Lower leg skin (tissue), 4 donors: ENCODE measurements around the gene SH3RF1. TPM values are rescaled to one million over a fixed set of nuclear protein-coding genes. Genes with fewer than 3 reads are reported as not detected.

Experiments used
- DNase-seq, 2 donors: peaks; one replicate each; pipeline ENCODE4 v3.0.0-alpha.2; 2019; ENCODE audit warnings: low spot score in 2 of 2
- H3K4me3 ChIP-seq: fragments of 200-600 bp; sonication (generic); 2 replicates; pipeline ENCODE4 v1.5.1; 2017; ENCODE audit warnings: mild to moderate bottlenecking, low read depth; ENCODE audit not compliant: poor library complexity, severe bottlenecking
- CTCF ChIP-seq, 3 donors: fragments of 450-650 bp; IDR thresholded peaks; one replicate each; pipeline ENCODE4 v1.5.1; 2016; ENCODE audit warnings: antibody characterized with exemption in 3 of 3, mild to moderate bottlenecking in 3 of 3, moderate library complexity in 2 of 3
- POLR2A ChIP-seq, 2 donors: fragments of 450-650 bp; IDR thresholded peaks; one replicate each; pipeline ENCODE4 v1.6.1; 2016 to 2017; ENCODE audit warnings: antibody characterized with exemption in 2 of 2, mild to moderate bottlenecking in 1 of 2, moderate library complexity in 1 of 2
- whole genome bisulfite sequencing, 2 donors: methylation state at CpG; one replicate each; pipeline ENCODE4 v1.1.5; 2018; 5-methylcytosine and 5-hydroxymethylcytosine counted together
- intact Hi-C: fragments of 100-400 bp; cut with DNase I; formaldehyde crosslinking; loops from one replicate; pipeline ENCODE4 v1.15.0; 2023; ENCODE audit warnings: low total_unique reads
- total RNA-seq, 4 donors: library from RNA; depleted of rRNA; stranded (reverse); fragments of >200 nt; gene quantifications; one replicate each; pipeline ENCODE4 v1.1.0, GENCODE V29; 2016

Gene SH3RF1
- total RNA-seq, 4 donors from 2014 or later = 8.5 to 14.2 (median 12.0) TPM

GRCh38 chr4:169266081-169266480, 4.7 kb downstream of the SH3RF1 start:
- TF ChIP-seq POLR2A (IDR thresholded peaks at IDR 0.05) = no peak
- no peak for TF ChIP-seq CTCF (IDR thresholded peaks at IDR 0.05)
- 81 to 84% methylated on average over 4 of the region's 4 CpGs for WGBS, 2 donors
- H3K4me3 ChIP-seq = no peak overlapping the region
- no peak for DNase-seq
- intact Hi-C loops = no loop called here

- 93 to 96% methylated on average over 1 of the region's 1 CpG for WGBS, 2 donors
- no peak for DNase-seq
- TF ChIP-seq CTCF (IDR thresholded peaks at IDR 0.05) = no peak
- no peak for TF ChIP-seq POLR2A (IDR thresholded peaks at IDR 0.05)
- intact Hi-C loops = no loop called here
- no peak overlapping the region for H3K4me3 ChIP-seq
Measured at GRCh38 chr4:169263791-169264392, 6.9 kb downstream of the SH3RF1 start.

GRCh38 chr4:169260217-169260866, 10.4 kb downstream of the SH3RF1 start:
- TF ChIP-seq POLR2A (IDR thresholded peaks at IDR 0.05) = no peak
- no peak for TF ChIP-seq CTCF (IDR thresholded peaks at IDR 0.05)

GRCh38 chr4:169259271-169259670, 11.5 kb downstream of the SH3RF1 start:
- no peak for DNase-seq
- intact Hi-C loops = no loop called here
- no peak overlapping the region for H3K4me3 ChIP-seq
- TF ChIP-seq POLR2A (IDR thresholded peaks at IDR 0.05) (no peak), CTCF (IDR thresholded peaks at IDR 0.05) (no peak)
- WGBS, 2 donors = 86 to 87% methylated on average over 6 of the region's 6 CpGs

More at GRCh38 chr4:169260217-169260866, 10.4 kb downstream of the SH3RF1 start:
- DNase-seq = no peak
- H3K4me3 ChIP-seq = no peak overlapping the region
- intact Hi-C loops = no loop called here
- 67 to 71% methylated on average over 6 of the region's 6 CpGs for WGBS, 2 donors

- no peak for TF ChIP-seq POLR2A (IDR thresholded peaks at IDR 0.05)
- TF ChIP-seq CTCF (IDR thresholded peaks at IDR 0.05) = no peak
- DNase-seq = no peak
- 82 to 91% methylated on average over 1 of the region's 1 CpG for WGBS, 2 donors
- intact Hi-C loops = no loop called here
- no peak overlapping the region for H3K4me3 ChIP-seq
Measured at GRCh38 chr4:169258141-169258540, 12.6 kb downstream of the SH3RF1 start.
